ENCODE measurements around the gene IRF9.

The IRF9 gene

DNA sequence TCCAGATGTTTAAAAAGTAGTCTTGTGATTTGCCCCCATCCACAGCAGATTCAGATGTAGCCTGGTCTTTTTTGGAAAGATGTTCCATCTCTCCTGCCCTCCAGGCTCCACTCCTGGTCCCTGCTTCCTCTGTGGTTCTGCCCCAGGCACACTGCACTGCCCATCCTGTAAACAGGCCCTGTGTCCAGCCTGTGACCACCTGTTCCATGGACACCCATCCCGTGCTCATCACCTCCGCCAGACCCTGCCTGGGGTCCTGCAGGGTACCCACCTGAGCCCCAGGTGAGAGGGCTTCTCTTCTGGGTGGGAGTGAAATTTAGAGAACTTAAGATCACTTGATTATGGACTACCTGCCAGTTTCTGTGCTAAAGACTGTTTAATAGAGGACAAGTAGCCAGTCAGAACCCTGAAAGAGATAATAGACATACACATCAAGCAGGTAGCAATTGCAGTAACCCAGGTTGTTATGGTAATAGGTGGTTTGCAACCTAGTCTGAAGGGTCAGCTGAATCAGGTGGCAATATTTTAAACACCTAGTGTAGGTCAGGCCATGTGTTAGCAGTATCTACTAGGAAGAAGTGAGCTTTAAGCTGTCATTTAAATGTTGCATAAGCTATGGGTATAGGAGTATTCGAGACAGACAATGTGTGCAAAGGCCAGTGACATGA is 11.6 kb upstream of the IRF9 start:
- no peak for DNase-seq

DNA sequence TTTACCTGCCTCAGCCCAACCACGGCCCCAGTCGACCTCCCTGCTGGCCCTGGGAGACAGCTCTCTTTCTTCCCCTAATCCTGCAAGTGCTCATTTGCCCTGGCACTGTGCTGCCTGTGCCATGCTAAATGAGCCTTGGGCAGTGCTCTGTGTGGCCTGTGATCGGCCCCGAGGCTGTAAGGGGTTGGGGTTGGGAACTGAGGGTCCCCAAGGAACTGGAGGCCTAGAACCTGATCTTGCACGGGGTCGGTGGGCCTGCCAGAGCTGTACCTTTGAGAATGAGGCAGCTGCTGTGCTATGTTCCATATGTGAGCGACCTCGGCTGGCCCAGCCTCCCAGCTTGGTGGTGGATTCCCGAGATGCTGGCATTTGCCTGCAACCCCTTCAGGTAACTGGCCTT is 11.0 kb upstream of the IRF9 start:
- no peak for DNase-seq

DNA sequence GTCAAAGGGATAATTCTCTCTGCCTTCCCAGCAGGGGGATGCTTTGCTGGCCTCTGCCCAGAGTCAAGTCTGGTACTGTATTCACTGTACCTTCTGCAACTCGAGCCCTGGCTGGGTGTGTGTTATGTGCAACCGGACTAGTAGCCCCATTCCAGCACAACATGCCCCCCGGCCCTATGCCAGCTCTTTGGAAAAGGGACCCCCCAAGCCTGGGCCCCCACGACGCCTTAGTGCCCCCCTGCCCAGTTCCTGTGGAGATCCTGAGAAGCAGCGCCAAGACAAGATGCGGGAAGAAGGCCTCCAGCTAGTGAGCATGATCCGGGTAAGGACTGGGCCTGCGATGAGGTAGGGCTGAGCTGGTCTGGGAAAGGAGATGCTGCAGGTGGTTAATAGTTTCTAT is 10.5 kb upstream of the IRF9 start:
- DNase-seq, result no peak

DNA sequence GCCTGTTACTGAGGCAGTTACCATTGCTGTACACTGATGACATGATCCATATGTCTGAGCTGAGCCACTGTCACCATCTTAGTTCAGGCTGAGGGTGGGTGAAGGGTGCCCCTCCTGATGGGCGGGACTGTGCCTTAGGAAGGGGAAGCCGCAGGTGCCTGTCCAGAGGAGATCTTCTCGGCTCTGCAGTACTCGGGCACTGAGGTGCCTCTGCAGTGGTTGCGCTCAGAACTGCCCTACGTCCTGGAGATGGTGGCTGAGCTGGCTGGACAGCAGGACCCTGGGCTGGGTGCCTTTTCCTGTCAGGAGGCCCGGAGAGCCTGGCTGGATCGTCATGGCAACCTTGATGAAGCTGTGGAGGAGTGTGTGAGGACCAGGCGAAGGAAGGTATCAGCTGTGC is 10.1 kb upstream of the IRF9 start:
- DNase-seq, result no peak

DNA sequence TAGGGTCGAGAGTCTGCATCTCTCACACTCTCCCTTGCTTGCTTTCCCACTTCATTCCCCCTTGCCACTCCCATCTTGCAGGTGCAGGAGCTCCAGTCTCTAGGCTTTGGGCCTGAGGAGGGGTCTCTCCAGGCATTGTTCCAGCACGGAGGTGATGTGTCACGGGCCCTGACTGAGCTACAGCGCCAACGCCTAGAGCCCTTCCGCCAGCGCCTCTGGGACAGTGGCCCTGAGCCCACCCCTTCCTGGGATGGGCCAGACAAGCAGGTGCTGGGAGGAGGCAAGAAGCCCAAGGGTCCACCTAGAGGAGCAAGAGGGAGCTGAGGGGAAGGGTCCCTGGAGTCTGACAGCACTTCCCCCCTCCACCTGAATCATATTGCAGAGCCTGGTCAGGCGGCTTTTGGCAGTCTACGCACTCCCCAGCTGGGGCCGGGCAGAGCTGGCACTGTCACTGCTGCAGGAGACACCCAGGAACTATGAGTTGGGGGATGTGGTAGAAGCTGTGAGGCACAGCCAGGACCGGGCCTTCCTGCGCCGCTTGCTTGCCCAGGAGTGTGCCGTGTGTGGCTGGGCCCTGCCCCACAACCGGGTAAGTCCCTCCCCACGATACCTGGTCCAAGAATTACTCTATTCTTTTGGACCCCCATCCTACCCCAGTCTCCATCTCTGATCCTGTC is 9.5 kb upstream of the IRF9 start:
- DNase-seq, result no peak

DNA sequence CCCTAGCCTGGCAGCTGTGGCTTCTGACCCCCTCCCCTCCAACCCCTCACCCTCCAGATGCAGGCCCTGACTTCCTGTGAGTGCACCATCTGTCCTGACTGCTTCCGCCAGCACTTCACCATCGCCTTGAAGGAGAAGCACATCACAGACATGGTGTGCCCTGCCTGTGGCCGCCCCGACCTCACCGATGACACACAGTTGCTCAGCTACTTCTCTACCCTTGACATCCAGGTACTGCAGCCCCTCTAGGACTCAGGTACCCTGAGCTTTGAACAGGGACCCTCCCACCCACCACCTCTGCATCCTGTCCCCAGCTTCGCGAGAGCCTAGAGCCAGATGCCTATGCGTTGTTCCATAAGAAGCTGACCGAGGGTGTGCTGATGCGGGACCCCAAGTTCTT is 6.0 kb upstream of the IRF9 start:
- DNase-seq, result no peak

DNA sequence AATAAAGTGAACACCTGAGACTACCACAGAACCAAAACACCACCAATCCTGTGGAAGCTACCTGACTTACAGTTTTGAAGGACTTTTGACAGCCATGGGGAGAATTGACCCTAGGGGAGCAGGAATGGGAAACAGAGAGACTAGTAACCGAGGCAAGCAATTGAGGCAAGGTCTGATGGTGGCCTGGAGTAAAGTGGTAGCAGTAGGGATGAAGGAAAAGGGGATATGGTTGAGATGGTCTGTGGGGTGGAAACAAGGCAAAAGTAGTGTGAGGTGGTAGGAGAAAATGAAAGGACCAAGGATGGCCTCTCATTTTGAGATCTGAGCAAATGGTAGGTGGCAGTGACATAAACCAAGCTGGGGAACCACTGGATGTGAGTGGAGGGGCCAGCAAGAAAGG is 4.2 kb upstream of the IRF9 start:
- DNase-seq, result no peak

DNA sequence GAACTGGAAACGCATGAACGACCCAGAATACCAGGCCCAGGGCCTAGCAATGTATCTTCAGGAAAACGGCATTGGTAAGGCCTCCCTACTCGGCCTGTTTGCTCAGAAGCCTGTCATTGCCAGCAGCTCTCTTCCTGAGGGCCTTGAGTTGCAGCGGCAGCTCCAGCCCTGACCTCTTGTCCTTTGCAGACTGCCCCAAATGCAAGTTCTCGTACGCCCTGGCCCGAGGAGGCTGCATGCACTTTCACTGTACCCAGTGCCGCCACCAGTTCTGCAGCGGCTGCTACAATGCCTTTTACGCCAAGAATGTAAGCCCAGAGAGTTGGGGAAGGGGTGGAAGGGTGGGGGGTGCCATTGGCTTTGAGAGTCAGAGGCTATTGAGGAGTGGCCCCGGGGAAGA is 3.7 kb upstream of the IRF9 start:
- no peak for DNase-seq

DNA sequence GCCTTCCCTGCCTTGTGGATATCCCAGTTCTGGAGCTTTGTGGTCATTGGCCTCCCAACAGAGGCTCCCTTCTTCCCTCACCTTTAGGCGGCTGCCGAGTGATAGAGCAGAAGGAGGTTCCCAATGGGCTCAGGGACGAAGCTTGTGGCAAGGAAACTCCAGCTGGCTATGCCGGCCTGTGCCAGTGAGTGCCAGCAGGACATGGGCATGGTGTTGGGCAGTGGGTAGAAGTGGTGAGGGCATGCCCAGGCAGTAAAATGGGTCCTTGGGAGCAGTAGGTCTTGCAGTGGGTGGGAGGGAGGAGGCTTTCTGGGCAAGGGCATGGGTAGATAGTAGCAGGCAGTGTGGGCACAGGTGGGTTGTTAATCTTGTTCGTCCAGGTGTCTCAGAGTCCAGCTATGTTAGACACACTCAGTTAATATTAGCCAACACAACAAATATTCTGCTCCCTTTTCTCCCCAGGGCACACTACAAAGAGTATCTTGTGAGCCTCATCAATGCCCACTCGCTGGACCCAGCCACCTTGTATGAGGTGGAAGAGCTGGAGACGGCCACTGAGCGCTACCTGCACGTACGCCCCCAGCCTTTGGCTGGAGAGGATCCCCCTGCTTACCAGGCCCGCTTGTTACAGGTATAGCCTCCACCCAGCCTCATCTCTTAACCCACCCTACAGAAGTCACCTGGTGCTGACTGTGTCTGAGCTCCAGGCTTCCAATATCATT is 1.1 kb upstream of the IRF9 start:
- DNase-seq, result no peak

DNA sequence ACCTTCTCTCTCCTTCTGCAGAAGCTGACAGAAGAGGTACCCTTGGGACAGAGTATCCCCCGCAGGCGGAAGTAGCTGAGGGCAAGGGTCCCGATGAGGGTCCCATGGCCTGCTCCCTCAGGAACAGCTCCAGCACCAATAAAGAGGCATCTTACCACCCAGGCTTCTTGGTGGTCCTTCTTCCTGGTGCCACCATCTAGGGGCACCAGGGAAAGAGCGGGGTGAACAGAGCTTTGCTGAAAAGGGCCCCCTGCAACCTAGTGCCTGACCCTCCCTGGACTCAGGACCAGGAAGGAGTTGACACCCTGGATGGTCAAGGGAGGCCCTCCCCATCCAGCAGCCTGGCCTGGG is 591 bp upstream of the IRF9 start:
- DNase-seq, result no peak

DNA sequence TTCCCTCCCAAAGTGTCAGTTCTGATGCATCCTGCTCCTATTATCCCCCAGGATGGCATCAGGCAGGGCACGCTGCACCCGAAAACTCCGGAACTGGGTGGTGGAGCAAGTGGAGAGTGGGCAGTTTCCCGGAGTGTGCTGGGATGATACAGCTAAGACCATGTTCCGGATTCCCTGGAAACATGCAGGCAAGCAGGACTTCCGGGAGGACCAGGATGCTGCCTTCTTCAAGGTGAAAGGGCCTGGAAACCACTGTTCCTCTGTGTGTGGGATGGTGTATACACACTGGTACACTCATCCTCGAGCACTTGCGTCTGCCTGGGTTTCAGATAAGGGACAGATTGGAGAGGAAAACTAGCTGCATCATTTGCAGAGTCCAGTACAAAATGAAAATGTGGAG is 1.0 kb downstream of the IRF9 start:
- no peak for DNase-seq

DNA sequence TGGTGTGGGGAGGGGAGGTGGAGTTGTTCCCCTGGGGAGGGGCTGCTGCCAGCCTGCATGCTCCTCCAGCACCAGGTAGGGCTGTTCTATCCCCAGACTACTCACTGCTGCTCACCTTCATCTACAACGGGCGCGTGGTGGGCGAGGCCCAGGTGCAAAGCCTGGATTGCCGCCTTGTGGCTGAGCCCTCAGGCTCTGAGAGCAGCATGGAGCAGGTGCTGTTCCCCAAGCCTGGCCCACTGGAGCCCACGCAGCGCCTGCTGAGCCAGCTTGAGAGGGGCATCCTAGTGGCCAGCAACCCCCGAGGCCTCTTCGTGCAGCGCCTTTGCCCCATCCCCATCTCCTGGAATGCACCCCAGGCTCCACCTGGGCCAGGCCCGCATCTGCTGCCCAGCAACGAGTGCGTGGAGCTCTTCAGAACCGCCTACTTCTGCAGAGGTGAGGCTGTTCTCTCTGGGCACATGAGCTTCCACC is 3.5 kb downstream of the IRF9 start:
- no peak for DNase-seq

DNA sequence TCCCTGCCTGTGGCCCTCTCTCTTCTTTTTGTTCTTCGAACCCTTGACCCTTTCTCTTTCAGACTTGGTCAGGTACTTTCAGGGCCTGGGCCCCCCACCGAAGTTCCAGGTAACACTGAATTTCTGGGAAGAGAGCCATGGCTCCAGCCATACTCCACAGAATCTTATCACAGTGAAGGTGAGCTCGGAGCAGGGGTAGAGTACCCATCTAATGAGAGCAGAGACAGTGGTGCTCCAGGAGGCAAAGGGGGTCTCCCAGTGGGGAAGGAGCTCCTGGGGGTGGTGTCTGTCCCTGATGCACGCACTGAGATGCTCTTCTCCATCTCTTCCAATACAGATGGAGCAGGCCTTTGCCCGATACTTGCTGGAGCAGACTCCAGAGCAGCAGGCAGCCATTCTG is 4.7 kb downstream of the IRF9 start:
- no peak for DNase-seq

DNA sequence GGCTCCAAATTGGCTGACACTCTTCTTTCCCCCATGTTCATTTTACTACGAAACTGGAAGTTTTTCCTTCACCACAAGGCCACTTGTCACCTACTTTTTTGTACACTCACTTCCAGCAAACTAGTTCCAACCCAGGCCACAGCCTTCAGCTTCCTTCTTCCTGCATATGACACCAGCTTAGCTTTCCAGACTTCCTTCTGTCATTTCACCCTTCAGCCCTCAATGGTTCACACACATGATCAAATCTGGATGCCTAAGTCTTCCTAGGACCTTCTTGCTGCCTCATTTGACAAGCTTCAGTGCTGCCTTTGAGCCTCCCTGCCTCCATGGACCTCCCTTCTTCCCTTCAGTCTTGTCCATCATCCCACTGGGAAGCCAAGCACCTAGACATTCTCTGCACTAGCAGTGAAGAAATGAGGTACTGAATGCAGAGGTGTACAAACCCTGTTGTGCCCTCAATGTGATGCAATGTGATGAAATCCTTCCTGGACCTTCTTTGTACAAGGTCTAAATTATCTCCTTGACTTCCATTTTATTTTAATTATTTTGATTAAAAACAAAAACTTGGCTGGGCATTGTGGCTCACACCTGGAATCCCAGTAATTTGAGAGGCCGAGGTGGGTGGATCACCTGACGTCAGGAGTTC is 6.5 kb downstream of the IRF9 start:
- no peak for DNase-seq

DNA sequence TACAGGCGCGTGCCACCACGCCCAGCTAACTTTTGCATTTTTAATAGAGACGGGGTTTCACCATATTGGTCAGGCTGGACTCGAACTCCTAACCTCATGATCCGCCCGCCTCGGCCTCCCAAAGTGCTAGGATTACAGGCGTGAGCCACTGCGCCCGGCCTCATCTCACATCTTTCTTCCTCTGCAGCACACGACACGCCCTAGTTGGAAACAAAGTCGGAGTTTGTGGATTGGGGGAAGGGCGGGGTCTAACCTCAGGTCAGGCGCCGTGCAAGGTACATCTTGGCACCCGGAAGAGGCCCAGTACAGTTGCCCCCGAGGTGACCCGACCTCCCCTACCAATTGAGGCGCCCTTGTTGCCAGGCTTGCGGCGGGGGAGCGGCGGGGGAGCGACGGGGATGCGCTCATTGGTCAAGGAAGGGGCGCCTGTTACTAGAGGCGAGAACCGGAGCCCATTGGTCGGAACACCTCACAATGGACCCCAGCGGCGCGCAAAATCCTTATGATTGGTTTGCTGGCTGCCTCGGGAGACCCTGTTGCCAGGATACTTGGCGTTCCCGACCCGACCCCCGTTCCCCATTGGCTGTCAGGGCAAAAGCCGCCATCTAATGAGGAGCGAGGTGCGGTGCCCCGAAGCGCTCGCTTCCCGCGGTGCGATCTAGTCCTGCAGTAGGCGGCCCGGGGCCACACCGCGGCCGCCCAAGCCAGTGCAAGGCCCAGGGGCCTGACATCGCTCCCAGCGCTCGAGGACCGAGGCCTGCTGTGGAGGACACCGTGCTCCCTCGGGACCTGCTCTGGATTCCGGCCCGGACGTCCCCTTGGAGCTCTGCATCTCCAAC is 10.6 kb downstream of the IRF9 start, which contains the start of gene REC8:
REC8 (plus strand) TSS at position 659 of the 839 bp plus-strand sequence. CDS start 473 bp downstream, outside the sequence.
- peak; percentile 65 for DNase-seq

DNA sequence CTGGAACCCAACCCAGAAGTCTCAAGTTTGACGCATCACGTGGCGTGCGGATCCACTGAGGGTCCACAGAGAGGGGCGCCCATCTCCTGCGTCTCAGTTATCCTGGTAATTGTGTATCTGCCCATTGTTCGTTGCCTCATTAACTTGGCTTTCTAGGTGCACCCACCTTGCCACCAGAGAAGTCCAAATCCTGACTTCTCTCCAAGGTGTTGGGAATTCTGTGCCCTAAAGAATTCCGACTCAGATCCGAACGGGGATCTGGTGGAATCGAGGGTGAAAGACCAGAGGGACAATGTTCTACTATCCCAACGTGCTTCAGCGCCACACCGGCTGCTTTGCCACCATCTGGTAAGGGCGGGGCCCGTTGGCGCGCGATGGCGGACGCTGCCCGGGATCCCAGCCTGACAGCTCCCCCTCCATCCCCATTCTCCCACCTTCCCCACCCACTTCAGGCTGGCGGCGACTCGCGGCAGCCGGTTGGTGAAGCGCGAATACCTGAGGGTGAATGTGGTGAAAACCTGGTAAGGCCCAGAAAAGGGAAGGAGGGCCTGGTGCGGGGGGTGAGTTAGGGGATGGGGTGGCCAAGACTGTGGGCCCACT is 11.3 kb downstream of the IRF9 start:
- no peak for DNase-seq

DNA sequence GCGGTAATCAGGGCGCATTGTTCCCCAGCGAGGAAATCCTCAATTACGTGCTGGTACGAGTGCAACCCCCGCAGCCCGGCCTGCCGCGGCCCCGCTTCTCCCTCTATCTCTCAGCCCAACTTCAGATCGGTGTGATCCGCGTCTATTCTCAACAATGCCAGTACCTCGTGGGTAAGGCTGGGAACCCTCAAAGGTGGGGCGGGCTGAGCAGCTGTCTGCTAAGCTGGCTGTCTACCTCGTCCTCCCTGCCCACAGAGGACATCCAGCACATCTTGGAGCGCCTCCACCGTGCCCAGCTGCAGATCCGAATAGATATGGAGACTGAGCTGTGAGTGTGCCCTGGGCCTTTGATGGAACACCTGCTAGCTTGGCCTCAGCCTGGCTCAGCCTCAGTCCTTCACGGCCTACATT is 11.8 kb downstream of the IRF9 start:
- no peak for DNase-seq

DNA sequence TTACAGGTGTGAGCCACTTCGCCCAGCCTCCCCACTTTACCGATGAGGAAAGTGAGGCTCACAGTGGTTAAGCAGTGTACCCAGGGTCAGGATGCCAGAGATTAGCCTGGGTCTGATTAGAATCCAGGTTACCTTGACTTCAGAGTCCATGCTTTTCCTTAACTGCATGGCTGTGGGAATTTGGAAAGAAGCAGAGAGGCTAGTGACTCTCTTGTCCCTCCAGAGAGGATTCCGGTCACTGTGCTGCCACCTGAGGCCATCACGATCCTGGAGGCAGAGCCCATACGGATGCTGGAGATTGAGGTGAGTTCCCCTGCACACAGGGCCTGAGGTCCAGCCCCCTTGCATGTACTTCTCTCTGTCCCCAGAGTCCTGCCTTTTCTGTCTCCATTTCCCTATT is 15.5 kb downstream of the IRF9 start:
- DNase-seq, result no peak

DNA sequence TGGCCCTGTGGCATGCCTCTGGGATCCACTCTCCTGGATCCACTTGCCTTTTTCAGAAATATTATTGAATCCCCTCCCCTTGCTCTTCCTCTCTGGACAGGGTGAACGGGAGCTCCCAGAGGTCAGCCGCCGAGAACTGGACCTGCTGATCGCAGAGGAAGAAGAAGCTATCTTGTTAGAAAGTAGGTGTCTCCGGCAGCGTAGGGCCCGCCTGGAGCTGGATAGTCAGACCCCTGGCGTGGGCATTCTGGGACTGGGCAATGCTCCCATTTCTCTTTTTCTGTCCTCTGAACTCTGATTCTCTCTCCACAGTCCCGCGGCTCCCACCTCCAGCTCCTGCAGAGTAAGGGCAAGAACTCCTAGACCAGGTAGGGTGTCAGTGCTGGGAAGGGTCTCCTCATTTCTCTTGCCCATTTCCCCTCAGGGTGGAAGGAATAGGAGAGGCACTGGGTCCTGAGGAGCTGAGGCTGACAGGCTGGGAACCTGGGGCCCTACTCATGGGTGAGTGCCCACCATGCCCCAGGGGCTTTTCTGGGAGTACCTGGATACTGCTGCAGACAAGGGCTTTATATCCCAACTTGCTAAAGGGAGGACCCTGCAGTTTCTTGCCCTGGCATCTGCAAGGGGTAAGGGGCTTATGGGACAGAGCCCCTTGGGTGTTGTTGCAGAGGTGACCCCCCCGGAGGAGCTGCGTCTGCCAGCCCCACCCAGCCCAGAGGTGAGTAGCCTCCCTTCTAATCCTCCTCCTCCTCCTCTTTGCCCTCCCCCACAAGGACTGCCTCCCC is 16.2 kb downstream of the IRF9 start:
- no peak for DNase-seq

DNA sequence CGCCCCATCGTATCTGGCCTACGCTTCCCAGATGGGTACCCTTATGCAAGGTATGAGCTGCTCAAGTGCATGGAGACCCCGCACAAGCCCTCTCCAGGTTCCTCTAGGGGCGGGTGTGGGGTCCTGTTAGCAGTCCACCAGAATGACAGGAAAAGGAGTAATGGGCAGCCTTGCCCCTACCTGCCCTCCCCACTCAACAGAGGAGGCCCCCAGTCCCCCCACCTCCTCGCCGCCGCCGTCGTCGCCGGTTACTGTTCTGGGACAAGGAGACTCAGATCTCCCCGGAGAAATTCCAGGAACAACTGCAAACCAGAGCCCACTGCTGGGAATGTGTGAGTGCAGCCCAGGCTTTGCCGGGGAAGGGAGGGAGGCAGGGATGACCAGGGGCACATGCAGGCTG is 16.8 kb downstream of the IRF9 start:
- DNase-seq, result no peak

DNA sequence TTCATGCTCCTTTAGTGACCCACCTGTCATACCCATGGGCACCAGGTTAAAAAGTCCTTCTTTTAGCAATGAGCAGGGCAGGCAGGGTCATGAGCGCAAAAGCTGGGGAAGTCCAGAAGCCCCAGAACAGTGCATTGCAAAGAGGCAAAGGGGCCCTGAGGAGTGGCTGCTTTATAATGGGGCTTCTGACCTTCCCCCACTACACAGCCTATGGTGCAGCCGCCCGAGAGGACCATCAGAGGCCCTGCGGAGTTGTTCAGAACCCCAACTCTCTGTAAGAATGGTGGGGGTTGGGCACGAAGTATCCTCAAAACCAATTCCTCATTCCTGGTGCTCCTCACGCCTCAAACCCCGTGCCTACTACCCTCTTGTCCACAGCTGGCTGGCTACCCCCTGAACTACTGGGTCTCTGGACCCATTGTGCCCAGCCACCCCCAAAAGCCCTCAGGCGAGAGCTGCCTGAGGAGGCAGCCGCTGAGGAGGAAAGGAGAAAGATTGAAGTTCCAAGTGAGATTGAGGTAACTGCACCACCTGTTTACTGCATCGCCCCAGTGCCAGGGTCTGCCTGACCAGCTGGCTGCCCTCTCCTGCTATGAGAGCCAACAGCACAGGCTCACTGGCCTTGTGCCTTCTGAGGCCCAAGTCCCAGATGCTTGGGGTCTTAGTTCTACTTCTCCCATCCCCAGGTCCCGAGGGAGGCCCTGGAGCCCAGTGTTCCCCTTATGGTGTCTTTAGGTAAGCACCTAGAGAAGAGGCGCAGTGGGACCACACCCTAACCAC is 17.5 kb downstream of the IRF9 start:
- DNase-seq, result no peak

All from CD4-positive, alpha-beta T cell treated with Interleukin-12 subunit alpha and Interleukin-12 subunit beta, for 1 hour (primary cell).